Measurements from ENCODE around the gene HOMER2. TPM values are rescaled to one million over a fixed set of nuclear protein-coding genes. Genes with fewer than 3 reads are reported as not detected.
A peak's percentile ranks its signal among the peaks of the same experiment; 100 is the strongest.
"Not testable (repeated sequence)": the region's sequence is repeated elsewhere in the genome, so short reads cannot be mapped to it uniquely, and the experiment has no call there.

Gene HOMER2
- total RNA-seq, 1 experiment from 2014 or later, result 1.8 TPM

DNA sequence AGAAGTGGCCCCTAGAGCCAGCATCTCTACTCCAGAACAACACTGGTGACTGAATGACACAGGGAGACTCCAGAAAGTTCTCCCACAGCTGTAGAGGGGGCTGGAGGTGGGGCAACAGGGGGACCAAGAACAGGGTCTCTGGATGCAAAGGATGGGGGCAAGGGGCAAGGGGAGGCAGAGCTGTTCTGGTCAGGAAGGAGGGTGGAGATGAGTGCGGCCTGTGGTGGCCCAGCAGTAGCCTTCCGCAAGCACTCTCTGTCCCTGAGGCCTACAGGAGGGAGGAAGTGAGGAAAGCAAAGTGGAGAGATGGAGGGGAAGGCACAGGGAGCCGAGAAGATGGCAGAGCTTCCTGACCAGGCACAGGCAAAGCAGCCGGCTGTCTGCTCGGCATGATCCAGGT lies 56.5 kb downstream of the HOMER2 start:
- DNase-seq (ENCODE audit: low spot score), result no peak

DNA sequence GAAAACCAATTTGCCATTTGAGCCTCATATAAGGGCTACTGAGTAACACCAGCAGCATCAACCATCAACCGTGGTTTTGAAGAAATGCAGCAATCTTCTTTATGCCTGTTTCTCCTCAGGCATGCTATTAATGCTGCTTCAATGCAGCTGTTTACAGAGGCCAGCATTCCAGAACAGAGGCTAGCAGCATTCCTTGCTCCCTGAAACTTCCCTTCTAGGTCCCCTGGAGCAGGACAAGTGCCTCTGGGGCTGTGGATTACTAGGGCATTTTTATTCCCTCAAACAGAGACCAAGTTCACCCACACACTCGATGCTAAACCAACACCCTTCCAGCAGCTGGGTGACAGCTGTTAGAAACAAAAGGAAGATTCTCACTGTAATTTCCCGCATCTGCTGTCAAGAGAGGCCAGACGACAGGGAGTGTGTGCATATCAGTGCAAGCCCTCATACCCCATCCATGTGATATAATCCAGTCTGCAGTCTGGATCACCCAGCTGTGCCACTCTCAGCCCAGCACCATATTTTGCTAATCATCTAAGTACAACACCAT lies 57.5 kb downstream of the HOMER2 start:
- DNase-seq (ENCODE audit: low spot score), result no peak

DNA sequence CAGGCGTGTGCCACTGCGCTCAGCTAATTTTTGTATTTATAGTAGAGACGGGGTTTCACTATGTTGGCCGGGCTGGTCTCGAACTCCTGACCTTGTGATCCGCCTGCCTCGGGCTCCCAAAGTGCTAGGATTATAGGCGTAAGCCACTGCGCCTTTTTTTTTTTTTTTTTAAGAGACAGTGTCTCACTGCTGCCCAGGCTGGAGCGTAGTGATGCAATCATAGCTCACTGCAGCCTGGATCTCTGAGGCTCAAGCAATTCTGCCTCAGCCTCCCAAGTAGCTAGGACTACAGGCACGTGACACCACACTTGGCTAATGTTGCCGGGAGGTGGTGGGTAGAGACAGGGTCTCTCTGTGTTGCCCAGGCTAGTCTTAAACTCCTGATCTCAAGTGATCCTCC lies 59.0 kb downstream of the HOMER2 start:
- DNase-seq (ENCODE audit: low spot score), result not testable (repeated sequence)

DNA sequence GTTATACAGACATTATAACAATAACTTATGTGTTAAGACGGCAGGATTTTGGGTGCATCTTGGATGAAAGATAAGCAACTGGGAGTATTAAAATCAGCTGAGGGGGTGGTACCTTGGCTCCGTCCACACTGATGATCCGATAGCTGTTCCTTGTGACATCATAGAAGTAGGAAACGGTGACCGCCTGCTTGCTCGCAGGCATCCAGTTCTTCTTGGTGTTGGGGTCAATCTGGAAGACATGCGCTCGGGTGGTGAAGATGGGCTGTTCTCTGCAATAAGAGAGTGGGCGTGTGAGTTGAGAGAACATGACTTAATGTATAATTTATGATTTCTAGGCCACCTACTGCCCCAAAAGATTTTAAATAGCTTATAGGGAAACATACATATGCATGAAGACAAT lies 59.9 kb downstream of the HOMER2 start:
- no peak for DNase-seq (ENCODE audit: low spot score)

DNA sequence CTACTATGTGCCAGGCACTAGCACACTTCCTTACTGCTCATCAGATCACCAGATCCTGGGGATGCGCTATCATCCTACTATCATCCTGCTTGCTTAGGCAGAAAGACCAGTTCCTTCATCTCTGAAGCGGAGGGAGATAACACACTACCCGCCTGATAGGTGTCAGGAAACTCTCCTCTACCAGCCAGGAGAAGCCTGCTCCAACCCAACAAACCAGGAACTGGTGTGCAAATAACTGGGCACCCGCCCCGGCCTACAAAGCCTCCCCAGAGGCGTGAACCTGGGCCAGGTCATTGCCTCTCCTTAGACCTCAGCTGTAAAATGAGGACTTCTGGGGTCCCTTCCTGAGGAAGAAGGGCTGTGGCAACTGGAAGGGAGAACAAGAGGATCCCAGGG lies 61.5 kb downstream of the HOMER2 start:
- no peak for DNase-seq (ENCODE audit: low spot score)

DNA sequence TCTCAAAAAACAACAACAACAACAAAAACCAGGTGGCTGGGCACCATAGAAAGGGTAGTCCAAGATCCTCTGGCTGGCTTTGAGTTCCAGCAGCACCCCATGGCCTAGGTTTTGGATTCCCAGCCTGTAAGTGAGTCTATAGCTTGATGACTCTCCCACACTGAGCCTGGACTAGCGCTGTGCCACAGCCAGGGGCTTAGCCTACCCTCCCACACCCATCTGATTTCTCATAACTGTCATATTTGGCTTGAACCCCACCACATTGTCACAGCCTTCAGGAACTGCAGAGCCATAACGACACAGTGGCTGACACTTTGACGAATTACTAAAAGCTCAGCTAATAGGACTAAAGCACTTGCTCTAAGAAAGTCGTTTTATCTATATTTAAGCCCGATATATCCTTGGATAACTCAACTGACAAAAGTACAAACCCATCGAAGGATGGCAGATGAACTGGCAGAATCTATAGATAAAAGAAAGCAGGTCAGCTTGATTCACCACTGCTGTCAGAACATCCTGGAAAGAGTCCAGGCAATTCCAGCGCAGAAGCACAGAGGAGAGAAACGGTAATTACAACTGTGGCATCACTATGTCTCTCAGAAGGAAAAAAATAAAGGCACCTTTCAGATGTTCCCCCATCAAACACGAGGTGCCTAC lies 62.1 kb downstream of the HOMER2 start:
- DNase-seq (ENCODE audit: low spot score), result peak; percentile 17

DNA sequence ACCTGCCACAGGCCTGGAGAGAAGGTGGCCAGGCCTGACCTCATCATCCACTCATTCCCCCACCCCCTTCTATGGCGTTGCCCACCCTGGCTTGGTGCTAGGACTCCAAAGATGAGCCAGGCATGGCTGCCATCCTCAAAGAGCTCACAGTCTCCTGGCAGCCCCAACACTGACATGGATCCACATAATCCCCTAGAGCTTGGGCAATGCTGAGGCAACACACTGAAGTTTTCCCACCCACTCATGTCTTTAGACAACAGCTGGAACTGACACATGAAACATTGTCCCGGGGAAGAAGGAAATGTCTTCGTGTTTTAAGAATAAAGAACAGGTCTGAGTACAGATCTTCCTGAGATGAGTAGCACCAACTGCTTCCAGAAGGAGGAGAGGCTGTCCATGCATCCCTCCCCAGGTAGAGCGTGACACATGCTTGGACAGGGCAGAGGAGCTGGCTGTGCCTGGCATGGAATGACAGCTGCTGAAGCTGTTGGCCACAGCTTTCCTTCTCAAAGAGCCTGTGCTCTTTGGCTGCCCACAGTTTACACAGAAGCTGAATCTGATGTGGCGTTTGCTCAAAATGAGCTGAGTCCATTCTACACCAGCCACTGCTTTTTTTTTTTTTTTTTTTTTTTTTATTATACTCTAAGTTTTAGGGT lies 70.1 kb downstream of the HOMER2 start:
- no peak for DNase-seq (ENCODE audit: low spot score)

DNA sequence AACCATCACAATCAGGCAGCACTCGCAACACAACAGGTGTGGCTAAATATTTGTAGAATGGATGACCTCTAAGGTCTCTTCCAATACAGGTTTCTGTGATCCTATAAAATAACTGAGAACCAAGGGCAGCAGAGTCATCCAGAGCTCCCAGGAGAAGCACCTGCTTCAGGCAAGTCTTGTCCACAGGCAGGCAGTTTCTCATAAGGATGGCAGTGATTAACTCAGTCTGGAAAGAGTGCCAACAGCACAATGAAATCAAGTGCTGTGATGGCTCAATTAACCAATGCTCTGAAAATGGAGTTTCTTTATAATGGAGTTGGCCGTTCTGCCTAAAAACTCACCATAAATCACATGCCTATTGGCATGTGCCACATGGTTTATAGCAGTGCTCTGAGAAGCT lies 70.8 kb downstream of the HOMER2 start:
- DNase-seq (ENCODE audit: low spot score), result no peak

DNA sequence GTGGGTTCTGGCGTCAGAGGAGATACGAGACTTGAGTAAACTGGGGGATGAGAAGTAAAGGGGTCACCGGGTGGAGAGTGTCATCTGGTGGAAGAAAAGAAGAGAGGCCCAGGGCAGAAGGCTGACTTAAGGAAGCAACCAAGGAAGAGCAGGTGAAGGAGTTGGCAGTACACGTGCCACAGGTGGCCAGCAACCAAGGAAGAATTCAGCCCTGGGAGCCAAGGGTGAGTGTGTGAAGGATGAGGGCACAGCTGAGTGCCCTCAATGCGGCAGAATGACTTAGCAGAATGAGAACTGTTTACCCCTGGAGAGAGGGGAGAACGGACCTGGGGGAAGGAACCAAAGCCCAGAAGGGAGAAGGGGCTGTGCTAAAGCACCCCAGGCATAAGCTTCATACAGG lies 71.8 kb downstream of the HOMER2 start:
- DNase-seq (ENCODE audit: low spot score), result no peak

DNA sequence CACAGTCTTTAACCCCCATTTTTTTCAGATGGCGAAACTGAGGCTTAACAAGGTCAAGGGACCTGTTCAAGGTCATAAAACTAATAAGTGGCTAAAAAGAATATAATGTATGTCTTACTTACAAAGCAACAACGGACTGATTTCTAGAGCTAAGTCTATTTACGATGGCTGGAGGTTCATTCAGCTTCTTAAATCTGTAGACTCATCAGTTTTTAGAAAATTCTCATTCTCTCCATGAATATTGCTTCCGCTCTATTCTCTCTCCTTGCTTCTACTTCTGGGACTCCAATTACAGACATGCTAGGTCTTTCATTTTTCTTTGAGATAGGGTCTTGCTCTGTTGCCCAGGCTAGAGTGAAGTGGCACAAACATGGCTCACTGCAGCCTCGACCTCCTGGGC lies 74.2 kb downstream of the HOMER2 start:
- no peak for DNase-seq (ENCODE audit: low spot score)

DNA sequence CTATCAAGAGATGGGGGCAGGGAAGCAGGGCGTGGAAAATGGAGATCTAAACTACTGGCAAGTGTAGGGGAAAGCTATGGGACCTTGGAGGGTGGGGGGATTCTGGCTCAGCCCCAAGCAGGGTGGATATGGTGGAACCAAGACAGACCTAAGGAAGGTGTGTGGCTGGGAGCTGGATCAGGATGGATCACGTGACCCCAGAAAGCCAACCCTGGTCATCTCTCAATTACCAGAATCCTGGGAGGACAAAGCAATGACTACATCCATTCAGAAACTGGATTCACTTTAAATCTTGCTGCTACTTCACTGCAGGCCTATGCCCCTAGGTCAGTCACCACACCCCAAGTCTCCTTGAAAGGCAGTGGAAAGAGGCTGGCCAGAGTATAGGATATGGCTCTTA lies 74.7 kb downstream of the HOMER2 start:
- DNase-seq (ENCODE audit: low spot score), result no peak

DNA sequence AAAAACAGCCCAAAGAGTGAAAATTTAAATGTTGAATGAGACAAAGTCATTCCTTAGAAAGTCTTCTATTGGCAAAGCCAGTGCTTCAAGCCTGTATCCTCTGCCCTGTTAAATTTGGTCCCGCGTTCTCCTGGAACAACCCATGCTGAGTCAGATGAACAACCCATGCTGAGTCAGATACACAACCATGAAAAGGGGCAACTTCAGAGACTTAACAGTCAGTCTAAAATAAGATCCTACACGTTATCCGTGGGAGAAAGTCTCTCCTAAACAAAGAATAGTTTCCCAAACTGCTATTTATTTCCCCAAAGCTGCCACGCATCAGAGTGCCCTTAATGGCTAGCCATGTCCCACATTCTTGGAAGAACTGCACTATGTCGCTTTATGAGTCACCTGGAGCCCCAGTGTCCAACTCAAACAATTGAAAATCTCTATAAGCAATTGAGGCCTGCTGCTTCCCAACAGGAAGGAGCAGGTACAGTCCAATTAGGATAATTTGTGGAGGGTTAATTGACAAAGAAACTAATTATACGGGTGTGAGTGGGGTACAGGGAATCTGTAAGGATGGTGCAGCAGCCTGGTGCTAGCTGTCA lies 77.0 kb downstream of the HOMER2 start:
- DNase-seq (ENCODE audit: low spot score), result no peak

DNA sequence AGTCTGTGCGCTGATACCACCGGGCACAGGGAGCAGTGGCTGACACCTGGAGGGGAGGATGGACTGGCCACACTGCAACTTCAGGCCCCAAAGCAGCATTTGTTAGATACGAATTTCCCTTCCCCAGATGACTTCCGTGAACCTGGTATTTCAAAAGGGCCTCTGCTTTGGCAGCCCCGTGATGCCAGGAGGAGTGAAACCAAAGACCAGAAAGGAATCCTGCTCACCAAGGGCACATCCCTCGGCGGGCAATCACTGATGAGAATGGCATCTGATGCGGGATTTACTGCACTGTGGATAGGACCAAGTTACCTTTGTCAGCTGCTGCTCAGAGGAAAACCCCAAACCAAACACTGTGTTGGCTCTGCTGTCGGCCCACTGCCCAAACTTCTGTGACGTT lies 77.6 kb downstream of the HOMER2 start:
- no peak for DNase-seq (ENCODE audit: low spot score)

DNA sequence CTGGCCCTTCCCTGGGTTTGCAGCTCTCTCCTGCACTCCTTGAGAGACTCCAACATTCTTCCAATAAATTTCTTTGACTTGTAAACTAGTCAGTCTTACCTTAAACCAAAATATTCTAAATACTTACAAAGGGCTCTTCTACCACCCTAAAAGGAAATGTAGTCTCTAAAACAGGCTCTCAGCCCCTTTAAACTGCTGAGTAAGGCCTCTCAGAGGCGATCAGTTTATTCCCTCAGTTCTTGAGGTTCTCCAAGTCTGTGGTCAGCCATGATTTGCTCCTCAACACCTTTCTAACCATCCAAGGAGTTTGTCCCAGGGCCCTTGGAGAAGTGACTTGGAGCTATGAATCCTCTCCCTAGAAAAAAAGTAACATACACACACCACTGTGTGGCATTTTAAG lies 78.3 kb downstream of the HOMER2 start:
- DNase-seq (ENCODE audit: low spot score), result no peak

DNA sequence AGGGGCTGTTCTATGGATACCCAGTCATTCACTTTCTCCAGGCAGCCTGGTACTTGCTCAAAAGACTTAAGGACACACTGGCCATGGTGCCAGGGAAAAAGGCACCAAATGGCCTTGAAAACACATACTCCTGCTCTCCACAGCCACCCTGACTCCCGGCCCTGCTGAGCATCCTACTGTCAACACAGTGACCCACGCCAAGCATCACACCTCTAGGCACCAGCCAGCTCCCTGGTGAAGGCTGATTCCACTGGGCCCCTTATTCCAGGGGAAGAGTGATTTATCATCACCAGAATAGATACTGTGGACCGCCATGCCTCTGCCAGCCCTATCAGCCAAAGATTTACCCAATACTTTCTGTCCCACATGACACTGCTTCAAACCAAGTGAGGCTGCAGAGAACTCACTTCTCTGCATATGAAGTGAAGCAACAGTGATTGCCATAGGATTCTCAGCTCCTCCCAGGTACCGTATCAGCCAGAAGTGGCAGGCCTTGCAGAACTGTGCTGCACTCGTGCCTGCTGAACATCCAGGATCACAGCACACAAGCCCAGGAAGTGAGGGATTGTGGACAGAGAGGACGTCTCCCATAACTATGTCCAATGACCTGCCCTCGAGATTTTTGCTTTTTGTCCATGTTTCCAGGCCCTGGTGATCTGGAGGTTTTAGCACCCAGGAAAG lies 79.4 kb downstream of the HOMER2 start:
- DNase-seq (ENCODE audit: low spot score), result no peak

DNA sequence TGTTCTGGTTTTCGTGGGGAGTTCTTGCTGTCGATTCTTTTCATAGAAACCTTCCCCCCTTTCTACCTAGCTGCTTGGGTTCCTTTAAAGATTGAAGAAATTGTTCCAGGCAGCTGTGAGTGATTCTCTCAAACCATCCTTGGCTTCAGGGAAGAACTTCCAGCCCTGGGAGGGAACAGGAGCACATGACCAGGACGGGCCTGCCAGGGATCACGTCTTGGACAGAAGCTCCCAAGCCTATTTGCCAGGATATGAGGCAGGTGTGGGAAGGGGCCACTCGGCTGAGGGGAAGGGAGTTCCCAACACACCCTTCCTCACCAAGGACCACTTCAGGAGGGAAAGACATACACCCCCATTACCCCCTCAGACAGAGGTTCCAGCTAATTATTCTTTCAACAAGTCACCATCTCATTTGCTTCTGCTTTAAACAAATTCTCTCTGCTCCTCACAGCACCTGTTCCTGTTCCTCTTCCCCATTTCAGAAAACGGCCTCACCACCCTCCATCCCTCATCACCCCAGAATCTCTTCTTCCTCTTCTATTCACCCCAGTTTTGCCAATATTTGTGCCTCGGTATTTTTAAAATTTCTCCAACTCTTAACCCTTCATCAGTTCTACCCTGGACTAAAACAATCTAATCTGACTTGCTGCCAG lies 80.6 kb downstream of the HOMER2 start:
- DNase-seq (ENCODE audit: low spot score), result no peak

DNA sequence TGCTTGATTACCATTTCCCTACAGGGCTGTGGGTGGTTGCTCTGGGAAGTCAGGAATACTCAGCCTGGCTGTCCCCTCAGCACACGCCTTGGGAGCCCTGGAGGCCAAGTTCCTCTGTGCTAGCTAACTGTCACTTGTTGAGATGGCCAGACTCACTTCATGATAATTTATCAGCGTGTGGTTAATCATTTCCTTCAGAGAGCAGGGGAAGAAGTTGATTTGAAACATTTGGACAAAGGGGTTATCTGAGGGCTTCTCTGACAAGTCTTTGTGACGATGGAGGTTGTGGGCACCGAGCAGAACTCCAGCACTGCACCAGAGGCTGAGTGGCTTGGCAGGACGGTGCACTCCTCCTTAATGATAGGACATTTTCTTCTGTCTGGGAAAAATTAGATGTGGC lies 81.2 kb downstream of the HOMER2 start:
- no peak for DNase-seq (ENCODE audit: low spot score)

DNA sequence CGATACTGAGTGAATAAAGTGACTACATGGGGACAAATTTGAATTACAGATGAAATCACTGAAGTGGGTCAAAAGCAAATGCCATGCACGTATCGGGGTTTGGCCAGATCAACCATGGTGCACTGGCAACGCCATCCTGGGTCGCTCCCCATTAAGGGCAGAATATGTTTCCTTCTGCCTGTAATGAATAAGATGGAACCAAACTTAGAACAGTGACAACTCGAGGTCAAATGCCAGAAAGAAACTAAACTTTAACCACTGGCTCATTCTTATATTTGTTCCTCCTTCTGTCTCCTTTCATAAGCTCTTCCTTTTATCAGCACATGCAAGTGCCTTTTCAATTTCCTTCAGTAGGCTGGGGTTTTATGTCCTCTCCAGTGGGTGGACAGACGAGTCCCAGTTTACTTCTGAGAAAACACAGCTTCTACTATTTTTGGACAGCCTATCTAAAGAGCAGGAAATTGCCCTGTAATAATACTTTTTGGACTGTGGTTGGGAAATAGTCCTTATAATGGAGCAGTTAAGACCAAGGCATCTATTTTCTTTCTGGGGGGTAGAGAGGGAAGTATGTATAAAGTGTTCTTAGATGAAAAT lies 81.7 kb downstream of the HOMER2 start:
- no peak for DNase-seq (ENCODE audit: low spot score)

DNA sequence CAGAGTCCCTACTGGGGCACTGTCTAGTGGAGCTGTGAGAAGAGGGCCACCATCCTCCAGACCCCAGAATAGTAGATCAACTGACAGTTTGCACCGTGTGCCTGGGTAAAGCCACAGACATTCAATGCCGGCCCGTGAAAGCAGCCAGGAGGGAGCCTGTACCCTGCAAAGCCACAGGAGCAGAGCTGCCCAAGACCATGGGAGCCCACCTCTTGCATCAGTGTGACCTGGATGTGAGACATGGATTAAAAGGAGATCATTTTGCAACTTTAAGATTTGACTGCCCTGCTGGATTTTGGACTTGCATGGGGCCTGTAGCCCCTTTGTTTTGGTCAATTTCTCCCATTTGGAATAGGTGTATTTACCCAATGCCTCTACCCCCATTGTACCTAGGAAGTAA lies 86.5 kb downstream of the HOMER2 start:
- not testable (repeated sequence) for DNase-seq (ENCODE audit: low spot score)

DNA sequence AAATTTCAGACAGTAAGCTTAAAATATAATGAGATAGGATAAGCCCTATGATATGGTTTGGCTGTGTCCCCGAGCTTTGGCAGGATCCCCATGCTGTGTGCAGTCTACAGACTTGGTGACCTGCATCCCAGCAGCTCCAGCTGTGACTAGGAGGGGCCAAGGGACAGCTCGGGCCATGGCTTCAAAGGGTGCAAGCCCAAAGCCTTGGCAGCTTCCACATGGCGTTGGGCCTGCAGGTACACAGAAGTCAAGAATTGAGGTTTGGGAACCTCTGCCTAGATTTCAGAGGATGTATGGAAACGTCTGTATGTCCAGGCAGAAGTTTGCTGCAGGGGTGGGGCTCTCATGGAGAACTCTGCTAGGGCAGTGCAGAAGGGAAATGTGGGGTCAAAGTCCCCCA lies 86.9 kb downstream of the HOMER2 start:
- not testable (repeated sequence) for DNase-seq (ENCODE audit: low spot score)

DNA sequence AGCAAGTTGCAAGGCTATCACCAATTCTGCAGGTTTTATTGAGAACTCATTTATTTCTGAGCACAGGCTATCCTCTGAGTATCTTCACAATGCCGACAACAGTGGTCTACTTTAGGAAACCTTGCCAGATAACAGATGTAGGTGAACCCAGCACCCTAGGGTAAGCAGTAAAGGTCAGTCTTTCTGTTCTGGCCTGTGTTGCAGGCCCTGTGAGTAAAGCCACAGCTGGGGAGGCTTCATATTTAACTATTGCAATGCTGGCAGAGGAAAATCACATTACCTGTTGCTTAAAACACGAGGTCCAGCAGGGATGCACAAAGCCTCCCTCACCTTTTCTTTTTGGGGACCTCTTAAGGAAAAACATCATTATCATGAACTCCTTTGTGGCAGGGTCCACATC lies 87.6 kb downstream of the HOMER2 start:
- no peak for DNase-seq (ENCODE audit: low spot score)

DNA sequence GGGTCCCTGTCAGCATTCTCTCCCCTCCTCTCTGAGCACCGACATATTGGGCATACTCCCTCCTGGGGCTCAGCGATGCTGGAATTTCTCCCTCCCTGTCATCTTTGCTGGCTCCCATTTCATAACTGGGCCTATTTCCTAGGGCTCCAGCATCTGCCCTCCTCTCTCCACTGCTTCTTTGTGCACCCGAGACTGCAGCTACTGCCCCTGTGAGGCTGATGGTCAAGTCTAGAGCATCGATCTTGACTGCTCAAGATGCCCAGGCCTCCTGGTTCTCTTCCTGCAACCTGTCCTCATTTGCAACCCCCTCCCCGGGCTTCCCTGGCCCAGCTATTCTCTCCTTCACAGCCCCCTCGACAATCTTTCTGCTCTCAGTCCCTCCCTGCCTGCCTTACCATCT lies 89.6 kb downstream of the HOMER2 start:
- DNase-seq (ENCODE audit: low spot score), result no peak
